ENCODE data around the gene NECTIN4.

NECTIN4 gene

GRCh38 chr1:161111527-161111926 lies 22.2 kb upstream of the NECTIN4 start:
- DNase-seq (ENCODE audit: low read depth in 3 of 3, low spot score in 1 of 3) = no peak

- DNase-seq (ENCODE audit: low read depth in 3 of 3, low spot score in 1 of 3) = no peak
These were observed 21.8 kb upstream of the NECTIN4 start for GRCh38 chr1:161111117-161111516.

- DNase-seq (ENCODE audit: low read depth in 3 of 3, low spot score in 1 of 3) = no peak
These were observed 17.1 kb upstream of the NECTIN4 start for GRCh38 chr1:161106431-161106830.

- DNase-seq (ENCODE audit: low read depth in 3 of 3, low spot score in 1 of 3) = no peak
These were observed 11.2 kb upstream of the NECTIN4 start for GRCh38 chr1:161100556-161100955.

GRCh38 chr1:161099090-161099802 lies 9.9 kb upstream of the NECTIN4 start:
- no peak for DNase-seq (ENCODE audit: low read depth in 3 of 3, low spot score in 1 of 3)

GRCh38 chr1:161098210-161099068 lies 9.1 kb upstream of the NECTIN4 start, which contains the start of gene KLHDC9:
TSS of gene KLHDC9 (plus strand) at chr1:161098361. CDS start at chr1:161098536, 175 bp downstream.
- DNase-seq (ENCODE audit: low read depth in 3 of 3, low spot score in 1 of 3) = peak in 1 of 3 donors; percentile 31

GRCh38 chr1:161096530-161096929 lies 7.2 kb upstream of the NECTIN4 start:
- DNase-seq (ENCODE audit: low read depth in 3 of 3, low spot score in 1 of 3) = no peak

- no peak for DNase-seq (ENCODE audit: low read depth in 3 of 3, low spot score in 1 of 3)
These were observed 6.7 kb upstream of the NECTIN4 start for GRCh38 chr1:161096015-161096414.

GRCh38 chr1:161095230-161095629 lies 5.9 kb upstream of the NECTIN4 start:
- DNase-seq (ENCODE audit: low read depth in 3 of 3, low spot score in 1 of 3) = no peak

GRCh38 chr1:161094481-161094880 lies 5.1 kb upstream of the NECTIN4 start:
- DNase-seq (ENCODE audit: low read depth in 3 of 3, low spot score in 1 of 3) = no peak

- no peak for DNase-seq (ENCODE audit: low read depth in 3 of 3, low spot score in 1 of 3)
These were observed 3.3 kb upstream of the NECTIN4 start for GRCh38 chr1:161092621-161093028.

- no peak for DNase-seq (ENCODE audit: low read depth in 3 of 3, low spot score in 1 of 3)
These were observed 2.6 kb upstream of the NECTIN4 start for GRCh38 chr1:161091796-161092507.

- DNase-seq (ENCODE audit: low read depth in 3 of 3, low spot score in 1 of 3) = no peak
These were observed 1.7 kb upstream of the NECTIN4 start for GRCh38 chr1:161091093-161091492.

GRCh38 chr1:161090617-161091016 lies 1.3 kb upstream of the NECTIN4 start:
- no peak for DNase-seq (ENCODE audit: low read depth in 3 of 3, low spot score in 1 of 3)

GRCh38 chr1:161089938-161090337 lies 580 bp upstream of the NECTIN4 start:
- no peak for DNase-seq (ENCODE audit: low read depth in 3 of 3, low spot score in 1 of 3)

- no peak for DNase-seq (ENCODE audit: low read depth in 3 of 3, low spot score in 1 of 3)
These were observed 709 bp downstream of the NECTIN4 start for GRCh38 chr1:161088587-161089110.

GRCh38 chr1:161086457-161086856 lies 2.9 kb downstream of the NECTIN4 start:
- DNase-seq (ENCODE audit: low read depth in 3 of 3, low spot score in 1 of 3) = no peak

GRCh38 chr1:161085165-161085564 lies 4.2 kb downstream of the NECTIN4 start:
- DNase-seq (ENCODE audit: low read depth in 3 of 3, low spot score in 1 of 3) = no peak

- no peak for DNase-seq (ENCODE audit: low read depth in 3 of 3, low spot score in 1 of 3)
These were observed 4.8 kb downstream of the NECTIN4 start for GRCh38 chr1:161084597-161084988.

- DNase-seq (ENCODE audit: low read depth in 3 of 3, low spot score in 1 of 3) = no peak
These were observed 5.4 kb downstream of the NECTIN4 start for GRCh38 chr1:161083748-161084596.

Data from stimulated activated CD4-positive, alpha-beta T cell treated with anti-CD3 and anti-CD28 coated beads, TNF-alpha, amount 100 ng/mL, for 1 hour (primary cell).